PC-3 (cell line): ENCODE results near the gene RCE1.

Experiments used
- CTCF ChIP-seq: fragments of 300-600 bp; sonication (generic); conservative IDR thresholded peaks from 2 replicates; pipeline ENCODE4 v1.5.1; 2017; ENCODE audit warnings: antibody characterized with exemption, low read depth, mild to moderate bottlenecking, low read length
- EZH2 ChIP-seq: fragments of 300-600 bp; sonication (generic); IDR thresholded peaks from one replicate; pipeline ENCODE4 v1.6.1; 2017; ENCODE audit warnings: antibody characterized with exemption, mild to moderate bottlenecking, low read length; ENCODE audit not compliant: unreplicated experiment

- TF ChIP-seq EZH2, result no peak
- no peak for TF ChIP-seq CTCF
Measured at GRCh38 chr11:66845143-66845875, 2.1 kb downstream of the RCE1 start.
